SU-DHL-6 (cell line): ENCODE data around the gene DEDD.

Source experiments
- H2AFZ ChIP-seq: fragments of 200-600 bp; sonication (generic); 2 replicates; pipeline ENCODE4 v1.6.1; 2014; ENCODE audit warnings: low read depth, mild to moderate bottlenecking, moderate library complexity, mixed read lengths, antibody characterized with exemption, low read length; ENCODE audit not compliant: severe bottlenecking
- H3F3A ChIP-seq: fragments of 200-600 bp; shearing (Covaris generic); 2 replicates; pipeline ENCODE4 v1.6.0; 2016; ENCODE audit warnings: antibody characterized with exemption, mild to moderate bottlenecking; ENCODE audit not compliant: insufficient read depth
- H3K27ac ChIP-seq: fragments of 200-600 bp; sonication (generic); 2 replicates; pipeline ENCODE4 v1.5.1; 2016; ENCODE audit warnings: low read depth, mild to moderate bottlenecking, low read length, moderate library complexity, mixed read lengths
- H3K27me3 ChIP-seq: fragments of 200-600 bp; sonication (generic), shearing (Covaris generic); 2 replicates; pipeline ENCODE4 v1.6.0; 2014; ENCODE audit warnings: mild to moderate bottlenecking, low read length
- H3K36me3 ChIP-seq: fragments of 200-600 bp; sonication (generic); 2 replicates; pipeline ENCODE4 v1.6.1; 2014; ENCODE audit warnings: mild to moderate bottlenecking, low read length, mixed read lengths
- H3K4me2 ChIP-seq: fragments of 300-600, 200-600 bp; shearing (Covaris generic), sonication (generic); 2 replicates; pipeline ENCODE4 v1.6.0; 2014; ENCODE audit warnings: low read length, low read depth, mild to moderate bottlenecking; ENCODE audit not compliant: poor library complexity, severe bottlenecking
- H3K4me3 ChIP-seq: fragments of 200-600 bp; sonication (generic); 2 replicates; pipeline ENCODE4 v1.5.1; 2014; ENCODE audit warnings: antibody characterized with exemption, low read length, mild to moderate bottlenecking, mixed read lengths; ENCODE audit not compliant: insufficient read depth, poor library complexity, severe bottlenecking
- H3K79me2 ChIP-seq: fragments of 200-600 bp; sonication (generic); 2 replicates; pipeline ENCODE4 v1.6.1; 2014; ENCODE audit warnings: mild to moderate bottlenecking, low read length, moderate library complexity; ENCODE audit not compliant: insufficient read depth
- H3K9ac ChIP-seq: fragments of 200-600 bp; sonication (generic); 2 replicates; pipeline ENCODE4 v1.7.0; 2014; ENCODE audit warnings: mild to moderate bottlenecking, low read length
- H3K9me2 ChIP-seq: fragments of 200-600 bp; sonication (generic); replicated peaks from 2 replicates; pipeline ENCODE4 v1.6.1; 2014; ENCODE audit warnings: low read length; ENCODE audit not compliant: insufficient read depth
- H3K9me3 ChIP-seq: fragments of 200-600 bp; sonication (generic); 2 replicates; pipeline ENCODE4 v1.6.1; 2014; ENCODE audit warnings: low read length, mixed read lengths; ENCODE audit not compliant: insufficient read depth
- H4K20me1 ChIP-seq: fragments of 200-600 bp; sonication (generic); 2 replicates; pipeline ENCODE4 v1.6.1; 2014; ENCODE audit warnings: low read depth, mild to moderate bottlenecking, antibody characterized with exemption, low read length, moderate library complexity, mixed read lengths
- EZH2phosphoT487 ChIP-seq: fragments of 200-600 bp; sonication (generic), shearing (Covaris generic); conservative IDR thresholded peaks from 2 replicates; pipeline ENCODE4 v1.6.1; 2018; ENCODE audit warnings: mild to moderate bottlenecking, antibody characterized with exemption, low read length, moderate library complexity, mixed read lengths
- TF ChIP-seq, protein P1 (sequence below): fragments of 200-600 bp; sonication (generic); IDR thresholded peaks from one replicate; pipeline ENCODE4 v1.5.1; 2017; ENCODE audit warnings: antibody characterized with exemption, mild to moderate bottlenecking, low read length, moderate library complexity; ENCODE audit not compliant: insufficient read depth, poor library complexity, severe bottlenecking

DEDD gene

DNA sequence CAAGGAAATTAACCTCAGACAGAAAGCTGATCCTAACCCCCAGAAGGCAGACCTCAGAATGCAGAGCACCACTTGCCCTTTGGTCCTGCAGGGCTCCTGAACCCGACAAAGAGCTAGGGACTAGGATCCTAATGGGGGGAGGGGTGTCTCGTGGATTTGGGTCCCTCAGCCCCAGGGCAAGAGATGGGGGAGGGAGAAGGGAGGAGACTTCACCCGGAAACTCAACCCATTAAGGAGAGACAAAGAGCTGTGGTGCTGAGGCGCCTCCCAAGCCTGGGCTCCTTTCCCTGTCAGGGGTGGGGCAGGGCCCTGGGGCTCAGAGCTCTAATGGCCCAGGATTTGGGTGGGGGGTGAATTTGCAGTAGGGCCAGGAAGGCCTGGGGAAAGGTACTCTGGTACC is 46.0 kb downstream of the DEDD start:
- TF ChIP-seq EZH2phosphoT487: no peak
- no peak overlapping the region for H3K4me3 ChIP-seq
- no peaks in the 10 kb centered on the region for H3K27me3 ChIP-seq
- H3K9me2 ChIP-seq: no peaks in the 10 kb centered on the region
- H3K9ac ChIP-seq: no peak overlapping the region
- no peaks in the 10 kb centered on the region for H4K20me1 ChIP-seq
- no peak overlapping the region for H3K4me2 ChIP-seq
- no peaks in the 10 kb centered on the region for H3K36me3 ChIP-seq
- H3F3A ChIP-seq: no peaks in the 10 kb centered on the region
- H3K79me2 ChIP-seq: no peaks in the 10 kb centered on the region
- no peak overlapping the region for H3K27ac ChIP-seq
- H2AFZ ChIP-seq: no peak overlapping the region
- H3K9me3 ChIP-seq: no peaks in the 10 kb centered on the region

DNA sequence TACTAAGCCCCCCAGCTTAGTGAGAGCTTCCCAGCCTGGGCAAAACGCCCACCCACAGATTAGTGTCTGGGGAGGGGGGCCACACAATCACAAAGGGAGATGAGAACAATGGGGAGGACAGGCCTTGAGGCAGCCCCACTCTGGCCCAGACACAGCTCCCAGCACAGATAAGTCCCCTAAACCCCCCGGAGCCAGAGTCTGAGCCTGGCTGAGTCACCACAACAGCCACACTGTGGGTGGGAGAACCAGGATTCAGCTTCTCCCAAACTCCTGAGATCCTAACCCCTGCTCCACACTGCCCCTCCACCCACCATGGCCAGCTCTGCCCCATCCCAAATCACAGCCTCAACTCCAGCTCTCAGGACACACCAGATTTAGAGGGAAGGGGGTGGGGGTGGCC is 47.3 kb downstream of the DEDD start:
- H3K9me2 ChIP-seq: no peaks in the 10 kb centered on the region
- no peak overlapping the region for H3K4me3 ChIP-seq
- no peaks in the 10 kb centered on the region for H3K9me3 ChIP-seq
- no peak overlapping the region for H3K27ac ChIP-seq
- no peaks in the 10 kb centered on the region for H3K27me3 ChIP-seq
- H3K4me2 ChIP-seq: no peak overlapping the region
- no peaks in the 10 kb centered on the region for H3F3A ChIP-seq
- no peak for TF ChIP-seq EZH2phosphoT487
- TF ChIP-seq, protein P1, sequence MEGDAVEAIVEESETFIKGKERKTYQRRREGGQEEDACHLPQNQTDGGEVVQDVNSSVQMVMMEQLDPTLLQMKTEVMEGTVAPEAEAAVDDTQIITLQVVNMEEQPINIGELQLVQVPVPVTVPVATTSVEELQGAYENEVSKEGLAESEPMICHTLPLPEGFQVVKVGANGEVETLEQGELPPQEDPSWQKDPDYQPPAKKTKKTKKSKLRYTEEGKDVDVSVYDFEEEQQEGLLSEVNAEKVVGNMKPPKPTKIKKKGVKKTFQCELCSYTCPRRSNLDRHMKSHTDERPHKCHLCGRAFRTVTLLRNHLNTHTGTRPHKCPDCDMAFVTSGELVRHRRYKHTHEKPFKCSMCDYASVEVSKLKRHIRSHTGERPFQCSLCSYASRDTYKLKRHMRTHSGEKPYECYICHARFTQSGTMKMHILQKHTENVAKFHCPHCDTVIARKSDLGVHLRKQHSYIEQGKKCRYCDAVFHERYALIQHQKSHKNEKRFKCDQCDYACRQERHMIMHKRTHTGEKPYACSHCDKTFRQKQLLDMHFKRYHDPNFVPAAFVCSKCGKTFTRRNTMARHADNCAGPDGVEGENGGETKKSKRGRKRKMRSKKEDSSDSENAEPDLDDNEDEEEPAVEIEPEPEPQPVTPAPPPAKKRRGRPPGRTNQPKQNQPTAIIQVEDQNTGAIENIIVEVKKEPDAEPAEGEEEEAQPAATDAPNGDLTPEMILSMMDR: no peak
- no peak overlapping the region for H2AFZ ChIP-seq
- no peaks in the 10 kb centered on the region for H4K20me1 ChIP-seq
- H3K36me3 ChIP-seq: no peaks in the 10 kb centered on the region
- no peaks in the 10 kb centered on the region for H3K79me2 ChIP-seq
- H3K9ac ChIP-seq: no peak overlapping the region

DNA sequence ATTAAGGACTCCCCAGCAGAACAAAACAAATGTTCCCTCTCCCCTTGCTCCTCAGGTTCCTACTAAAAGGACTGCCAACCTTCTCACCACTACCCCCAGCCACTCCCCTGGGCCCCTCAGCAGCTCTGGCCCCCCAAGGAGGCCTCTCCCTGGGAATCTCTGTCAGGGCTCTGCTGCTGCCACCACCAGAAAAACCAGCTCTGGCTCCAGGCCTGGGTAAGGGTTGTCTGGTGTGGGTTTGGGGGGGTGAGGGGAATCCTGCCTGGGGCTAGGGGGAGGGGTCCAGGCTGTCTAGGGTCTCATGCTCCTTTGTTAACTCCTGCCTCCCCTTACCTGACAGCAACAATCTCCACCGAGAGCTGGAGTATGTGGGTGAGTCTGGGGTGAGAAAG is 47.9 kb downstream of the DEDD start:
- no peaks in the 10 kb centered on the region for H3F3A ChIP-seq
- H3K9ac ChIP-seq: no peak overlapping the region
- no peak overlapping the region for H3K27ac ChIP-seq
- H3K4me3 ChIP-seq: no peak overlapping the region
- H3K9me3 ChIP-seq: no peaks in the 10 kb centered on the region
- H3K9me2 ChIP-seq: no peaks in the 10 kb centered on the region
- TF ChIP-seq EZH2phosphoT487: no peak
- TF ChIP-seq, protein P1: no peak
- H3K27me3 ChIP-seq: no peaks in the 10 kb centered on the region
- H3K4me2 ChIP-seq: no peak overlapping the region
- no peaks in the 10 kb centered on the region for H3K36me3 ChIP-seq
- no peaks in the 10 kb centered on the region for H3K79me2 ChIP-seq
- H2AFZ ChIP-seq: no peak overlapping the region
- H4K20me1 ChIP-seq: no peaks in the 10 kb centered on the region

DNA sequence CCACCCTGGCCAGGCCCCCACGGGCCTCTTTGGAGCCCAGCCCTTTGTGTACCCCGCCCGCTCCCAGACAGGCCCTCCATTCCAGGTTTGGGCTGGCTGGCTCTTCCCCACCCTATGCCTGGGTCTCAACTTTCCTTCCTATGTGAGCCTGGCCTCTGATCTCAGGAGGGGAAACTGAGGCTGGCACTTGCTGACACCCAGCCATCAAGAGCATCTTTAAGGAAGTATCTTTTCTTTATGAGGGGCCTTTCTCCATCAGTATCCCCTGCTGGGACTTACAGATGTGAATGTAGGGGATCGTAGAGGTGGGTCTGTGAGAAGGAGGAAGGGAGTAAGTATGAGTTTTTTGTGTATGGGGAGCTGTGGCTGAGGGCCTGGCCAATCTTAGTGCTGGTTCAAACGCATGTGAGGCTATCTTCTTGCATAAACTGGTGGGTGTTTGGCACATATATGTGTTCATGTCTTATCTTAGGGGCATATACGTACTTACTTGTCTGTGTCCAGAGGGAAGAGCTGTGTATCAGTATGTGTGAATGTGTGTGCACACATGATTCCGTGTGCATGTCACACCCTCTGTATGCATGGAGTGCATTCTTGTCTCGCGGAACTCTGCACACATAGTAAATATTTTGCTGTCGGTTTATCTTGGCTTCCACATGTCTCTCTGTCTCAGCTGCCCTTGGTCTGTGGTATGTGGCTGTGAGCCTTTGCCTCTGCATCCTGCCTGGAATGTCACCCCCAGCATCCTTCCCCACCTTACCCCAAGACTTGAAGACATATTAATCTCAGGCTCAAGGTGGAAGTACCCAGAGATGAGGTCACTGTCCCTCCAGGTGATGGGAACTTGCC is 48.5 kb downstream of the DEDD start:
- Histone ChIP-seq H3K4me2 (no peak overlapping the region), H4K20me1 (no peaks in the 10 kb centered on the region), H3K79me2 (no peaks in the 10 kb centered on the region), H3K27me3 (no peaks in the 10 kb centered on the region), H3F3A (no peaks in the 10 kb centered on the region), H3K27ac (no peak overlapping the region), H3K9me2 (no peaks in the 10 kb centered on the region), H3K9me3 (no peaks in the 10 kb centered on the region), H3K36me3 (no peaks in the 10 kb centered on the region), H2AFZ (no peak overlapping the region), H3K9ac (no peak overlapping the region), H3K4me3 (no peak overlapping the region)
- TF ChIP-seq EZH2phosphoT487: no peak
- TF ChIP-seq, protein P1: no peak
